ENCODE results near the gene THUMPD1. TPM values are rescaled to one million over a fixed set of nuclear protein-coding genes. Genes with fewer than 3 reads are reported as not detected.
A peak's percentile ranks its signal among the peaks of the same experiment; 100 is the strongest.
"Not testable (repeated sequence)": the region's sequence is repeated elsewhere in the genome, so short reads cannot be mapped to it uniquely, and the experiment has no call there.

The THUMPD1 gene
- total and polyA plus RNA-seq, 9 donors, result 18.2 to 45.5 (median 36.8) TPM

- no peak for DNase-seq
- peaks cover 10% of the 10 kb centered on the region for H3K4me1 ChIP-seq (ENCODE audit: insufficient read depth)
- intact Hi-C loops (cut with DNase I), result no loop called here
- no peak overlapping the region for H3K4me3 ChIP-seq
- H3K36me3 ChIP-seq, result no peaks in the 10 kb centered on the region
- no peaks in the 10 kb centered on the region for H3K27me3 ChIP-seq
- H3K27ac ChIP-seq, result no peak overlapping the region
- WGBS, 3 donors, result 38 to 51% (median 51%) methylated on average over 7 of the region's 7 CpGs
- H3K9me3 ChIP-seq, result no peaks in the 10 kb centered on the region
- TF ChIP-seq CTCF (IDR thresholded peaks at IDR 0.05) (no peak), EP300 (IDR thresholded peaks at IDR 0.05) (no peak), POLR2A (IDR thresholded peaks at IDR 0.05) (no peak)
Observed at GRCh38 chr16:20711277-20711911, 30.2 kb downstream of the THUMPD1 start.

- H3K27me3 ChIP-seq; H3K4me3 ChIP-seq; DNase-seq; H3K27ac ChIP-seq; H3K9me3 ChIP-seq; intact Hi-C loops (cut with DNase I); H3K36me3 ChIP-seq: not testable (repeated sequence)
- WGBS, 3 donors, result 44 to 55% (median 51%) methylated on average over 3 of the region's 3 CpGs
- H3K4me1 ChIP-seq (ENCODE audit: insufficient read depth), result peaks cover 10% of the 10 kb centered on the region
Observed at GRCh38 chr16:20708129-20708528, 33.5 kb downstream of the THUMPD1 start.

GRCh38 chr16:20707461-20707860 lies 34.2 kb downstream of the THUMPD1 start:
- 90 to 94% (median 93%) methylated on average over 2 of the region's 2 CpGs for WGBS, 3 donors
- TF ChIP-seq POLR2A (IDR thresholded peaks at IDR 0.05), result no peak
- no peak for TF ChIP-seq EP300 (IDR thresholded peaks at IDR 0.05)
- TF ChIP-seq CTCF (IDR thresholded peaks at IDR 0.05), result no peak
- Histone ChIP-seq H3K4me3 (no peak overlapping the region), H3K27ac (no peak overlapping the region), H3K4me1 (ENCODE audit: insufficient read depth) (peaks cover 10% of the 10 kb centered on the region), H3K9me3 (no peaks in the 10 kb centered on the region), H3K36me3 (no peaks in the 10 kb centered on the region), H3K27me3 (no peaks in the 10 kb centered on the region)
- intact Hi-C loops (cut with DNase I), result no loop called here
- DNase-seq, result no peak

- H3K36me3 ChIP-seq; H3K4me3 ChIP-seq; H3K4me1 ChIP-seq (ENCODE audit: insufficient read depth); H3K27ac ChIP-seq; DNase-seq; intact Hi-C loops (cut with DNase I); H3K9me3 ChIP-seq; H3K27me3 ChIP-seq: not testable (repeated sequence)
- WGBS, 3 donors, result 89 to 98% (median 94%) methylated on average over 1 of the region's 1 CpG
Observed at GRCh38 chr16:20705972-20706371, 35.6 kb downstream of the THUMPD1 start.

GRCh38 chr16:20704281-20704680 lies 37.3 kb downstream of the THUMPD1 start:
- WGBS, 3 donors, result 14 to 18% (median 18%) methylated on average over 3 of the region's 3 CpGs
- DNase-seq, result no peak
- H3K4me3 ChIP-seq, result no peak overlapping the region
- H3K27ac ChIP-seq, result peak overlapping the region in 1 of 2 donors; percentile 12
- TF ChIP-seq POLR2A (IDR thresholded peaks at IDR 0.05) (no peak), EP300 (IDR thresholded peaks at IDR 0.05) (no peak), CTCF (IDR thresholded peaks at IDR 0.05) (no peak)
- intact Hi-C loops (cut with DNase I), result no loop called here
- no peaks in the 10 kb centered on the region for H3K27me3 ChIP-seq
- no peaks in the 10 kb centered on the region for H3K36me3 ChIP-seq
- H3K4me1 ChIP-seq (ENCODE audit: insufficient read depth), result peaks cover 8% of the 10 kb centered on the region
- H3K9me3 ChIP-seq, result no peaks in the 10 kb centered on the region

- H3K9me3 ChIP-seq; H3K27ac ChIP-seq; intact Hi-C loops (cut with DNase I); H3K4me1 ChIP-seq (ENCODE audit: insufficient read depth); DNase-seq; H3K27me3 ChIP-seq; H3K4me3 ChIP-seq; H3K36me3 ChIP-seq: not testable (repeated sequence)
Observed at GRCh38 chr16:20701692-20702091, 39.9 kb downstream of the THUMPD1 start.

All from ovary (tissue), 9 donors.